ENCODE results near the gene PRKCA. TPM values are rescaled to one million over a fixed set of nuclear protein-coding genes. Genes with fewer than 3 reads are reported as not detected.

Gene PRKCA
- polyA plus RNA-seq, 2 of the 4 experiments (the other 2 are of a cell fraction) = 28.8 to 65.0 TPM

DNA sequence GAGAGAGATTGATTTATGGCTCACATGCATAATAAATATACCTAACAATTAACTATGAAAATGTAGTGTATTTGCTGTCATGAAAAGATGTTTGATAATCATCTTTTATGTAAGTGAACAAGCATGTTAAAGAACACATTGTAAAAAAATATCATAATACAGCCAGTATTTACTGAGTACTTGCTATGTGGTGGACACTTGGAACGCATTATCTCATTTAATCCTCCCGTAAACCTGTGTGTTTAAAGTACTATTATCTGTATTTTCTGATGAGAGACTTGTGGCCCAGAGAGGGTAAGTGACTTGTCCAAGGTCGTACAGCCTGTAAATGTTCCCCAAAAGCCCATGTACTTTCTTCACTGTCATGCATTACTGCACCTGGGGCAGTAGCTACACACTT is 70.7 kb downstream of the PRKCA start:
- Histone ChIP-seq H3K27ac (no peak overlapping the region), H3K9me3 (no peaks in the 10 kb centered on the region), H3K4me3 (no peak overlapping the region), H3K4me1 (peaks cover 63% of the 10 kb centered on the region), H3K4me2 (no peak overlapping the region)
- no peak for TF ChIP-seq SREBF2 (IDR thresholded peaks at IDR 0.05)
- TF ChIP-seq ZSCAN20 (CRISPR knock-in tag; IDR thresholded peaks at IDR 0.05) = no peak
- no peak for TF ChIP-seq HOXB5 (CRISPR knock-in tag; IDR thresholded peaks at IDR 0.05)
- no peak for TF ChIP-seq FOSB (CRISPR knock-in tag; IDR thresholded peaks at IDR 0.05)
- TF ChIP-seq CHD2 (IDR thresholded peaks at IDR 0.05; ENCODE audit: low read length, partially characterized antibody) = no peak
- TF ChIP-seq GATA3 (IDR thresholded peaks at IDR 0.05; ENCODE audit: borderline replicate concordance) = no peak
- peak; percentile 51 for FAIRE-seq
- CTCF ChIA-PET = no interaction called here
- WGBS (ENCODE audit: missing lambda C conversion rate) = 90% methylated on average over 3 of the region's 3 CpGs
- no peak for DNase-seq (ENCODE audit: low read depth in 1 of 2, low spot score in 1 of 2)
- no peak for ATAC-seq
- POLR2A ChIA-PET = no interaction called here

DNA sequence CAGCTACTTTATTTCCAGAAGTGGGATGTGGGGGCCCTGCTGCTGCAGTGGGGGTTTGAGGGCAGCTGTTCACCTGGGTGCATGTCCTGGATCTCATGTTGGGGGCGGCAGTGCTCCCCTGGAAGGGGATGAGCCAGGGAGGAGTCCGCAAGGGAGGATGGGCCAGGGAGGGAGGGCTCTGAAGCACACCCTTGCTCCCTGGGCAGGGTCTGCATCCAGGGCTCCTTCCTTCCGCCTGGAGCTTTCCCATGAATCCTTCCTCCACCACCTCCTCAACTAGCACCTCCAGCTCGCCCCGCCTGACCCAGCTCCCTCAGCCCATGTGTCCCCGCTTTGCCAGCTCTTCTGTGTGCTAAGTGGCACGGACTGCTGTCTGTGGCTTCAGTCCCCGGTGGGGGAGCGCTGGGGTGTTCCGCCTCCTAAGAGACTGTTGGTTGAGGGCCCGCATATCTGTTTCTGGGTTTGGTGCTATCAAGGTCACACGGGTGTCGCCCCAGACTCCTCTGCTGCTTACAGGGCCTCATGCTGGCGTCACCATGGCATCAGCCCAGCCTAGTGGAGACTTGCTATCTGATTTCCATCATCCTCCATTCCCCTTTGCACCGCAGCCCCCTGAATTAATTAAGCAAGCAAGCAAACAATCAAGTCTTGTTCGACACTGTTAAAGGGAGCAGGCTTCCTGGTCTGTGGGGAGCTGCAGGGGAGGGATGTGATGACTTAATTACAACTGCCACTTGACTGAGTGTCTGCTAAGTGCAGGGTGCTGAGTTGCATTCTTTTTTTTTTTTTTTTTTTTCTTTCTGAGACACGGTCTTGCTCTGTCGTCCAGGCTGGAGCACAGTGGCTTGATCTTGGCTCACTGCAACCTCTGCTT is 71.8 kb downstream of the PRKCA start:
- no peak for DNase-seq (ENCODE audit: low read depth in 1 of 2, low spot score in 1 of 2)
- ChIA-PET POLR2A (interaction anchor here (0.6 kb wide), 1 partner anchor 944 kb away, joined by 10 read pairs; no protein-coding TSS in a partner anchor), CTCF (interaction anchor here (1.0 to 1.4 kb wide), 2 partner anchors 39 to 61 kb away, joined by 3 to 4 read pairs; no protein-coding TSS in a partner anchor)
- 81% methylated on average over 18 of the region's 18 CpGs for WGBS (ENCODE audit: missing lambda C conversion rate)
- no peak overlapping the region for H3K4me3 ChIP-seq
- TF ChIP-seq, protein P1, sequence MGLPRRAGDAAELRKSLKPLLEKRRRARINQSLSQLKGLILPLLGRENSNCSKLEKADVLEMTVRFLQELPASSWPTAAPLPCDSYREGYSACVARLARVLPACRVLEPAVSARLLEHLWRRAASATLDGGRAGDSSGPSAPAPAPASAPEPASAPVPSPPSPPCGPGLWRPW (IDR thresholded peaks at IDR 0.05) = no peak
- TF ChIP-seq NFE2L2 (conservative IDR thresholded peaks at IDR 0.05; ENCODE audit: low read length) (no peak), RNF2 (IDR thresholded peaks at IDR 0.05; ENCODE audit: borderline replicate concordance, low read depth) (no peak), KDM5A (IDR thresholded peaks at IDR 0.05) (no peak), HOXB13 (CRISPR knock-in tag; IDR thresholded peaks at IDR 0.05; ENCODE audit: low read depth) (no peak), CBX2 (IDR thresholded peaks at IDR 0.05; ENCODE audit: borderline replicate concordance, low read depth) (no peak), KDM1A (IDR thresholded peaks at IDR 0.05; ENCODE audit: low read depth) (no peak), FOXS1 (CRISPR knock-in tag; IDR thresholded peaks at IDR 0.05) (no peak), RAD21 (conservative IDR thresholded peaks at IDR 0.05 in 1 of 2, IDR thresholded peaks at IDR 0.05 in 1 of 2) (no peak), JUN (IDR thresholded peaks at IDR 0.05) (no peak), CEBPB (IDR thresholded peaks at IDR 0.05) (no peak), HOXB5 (CRISPR knock-in tag; IDR thresholded peaks at IDR 0.05) (no peak), MAFK (IDR thresholded peaks at IDR 0.05; ENCODE audit: partially characterized antibody) (no peak), HEYL (CRISPR knock-in tag; IDR thresholded peaks at IDR 0.05) (no peak)
- TF ChIP-seq, protein P2, sequence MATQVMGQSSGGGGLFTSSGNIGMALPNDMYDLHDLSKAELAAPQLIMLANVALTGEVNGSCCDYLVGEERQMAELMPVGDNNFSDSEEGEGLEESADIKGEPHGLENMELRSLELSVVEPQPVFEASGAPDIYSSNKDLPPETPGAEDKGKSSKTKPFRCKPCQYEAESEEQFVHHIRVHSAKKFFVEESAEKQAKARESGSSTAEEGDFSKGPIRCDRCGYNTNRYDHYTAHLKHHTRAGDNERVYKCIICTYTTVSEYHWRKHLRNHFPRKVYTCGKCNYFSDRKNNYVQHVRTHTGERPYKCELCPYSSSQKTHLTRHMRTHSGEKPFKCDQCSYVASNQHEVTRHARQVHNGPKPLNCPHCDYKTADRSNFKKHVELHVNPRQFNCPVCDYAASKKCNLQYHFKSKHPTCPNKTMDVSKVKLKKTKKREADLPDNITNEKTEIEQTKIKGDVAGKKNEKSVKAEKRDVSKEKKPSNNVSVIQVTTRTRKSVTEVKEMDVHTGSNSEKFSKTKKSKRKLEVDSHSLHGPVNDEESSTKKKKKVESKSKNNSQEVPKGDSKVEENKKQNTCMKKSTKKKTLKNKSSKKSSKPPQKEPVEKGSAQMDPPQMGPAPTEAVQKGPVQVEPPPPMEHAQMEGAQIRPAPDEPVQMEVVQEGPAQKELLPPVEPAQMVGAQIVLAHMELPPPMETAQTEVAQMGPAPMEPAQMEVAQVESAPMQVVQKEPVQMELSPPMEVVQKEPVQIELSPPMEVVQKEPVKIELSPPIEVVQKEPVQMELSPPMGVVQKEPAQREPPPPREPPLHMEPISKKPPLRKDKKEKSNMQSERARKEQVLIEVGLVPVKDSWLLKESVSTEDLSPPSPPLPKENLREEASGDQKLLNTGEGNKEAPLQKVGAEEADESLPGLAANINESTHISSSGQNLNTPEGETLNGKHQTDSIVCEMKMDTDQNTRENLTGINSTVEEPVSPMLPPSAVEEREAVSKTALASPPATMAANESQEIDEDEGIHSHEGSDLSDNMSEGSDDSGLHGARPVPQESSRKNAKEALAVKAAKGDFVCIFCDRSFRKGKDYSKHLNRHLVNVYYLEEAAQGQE (IDR thresholded peaks at IDR 0.05) = no peak
- TF ChIP-seq, protein P3, sequence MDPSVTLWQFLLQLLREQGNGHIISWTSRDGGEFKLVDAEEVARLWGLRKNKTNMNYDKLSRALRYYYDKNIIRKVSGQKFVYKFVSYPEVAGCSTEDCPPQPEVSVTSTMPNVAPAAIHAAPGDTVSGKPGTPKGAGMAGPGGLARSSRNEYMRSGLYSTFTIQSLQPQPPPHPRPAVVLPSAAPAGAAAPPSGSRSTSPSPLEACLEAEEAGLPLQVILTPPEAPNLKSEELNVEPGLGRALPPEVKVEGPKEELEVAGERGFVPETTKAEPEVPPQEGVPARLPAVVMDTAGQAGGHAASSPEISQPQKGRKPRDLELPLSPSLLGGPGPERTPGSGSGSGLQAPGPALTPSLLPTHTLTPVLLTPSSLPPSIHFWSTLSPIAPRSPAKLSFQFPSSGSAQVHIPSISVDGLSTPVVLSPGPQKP (IDR thresholded peaks at IDR 0.05; ENCODE audit: low read depth, low read length) = no peak
- TF ChIP-seq, protein P4, sequence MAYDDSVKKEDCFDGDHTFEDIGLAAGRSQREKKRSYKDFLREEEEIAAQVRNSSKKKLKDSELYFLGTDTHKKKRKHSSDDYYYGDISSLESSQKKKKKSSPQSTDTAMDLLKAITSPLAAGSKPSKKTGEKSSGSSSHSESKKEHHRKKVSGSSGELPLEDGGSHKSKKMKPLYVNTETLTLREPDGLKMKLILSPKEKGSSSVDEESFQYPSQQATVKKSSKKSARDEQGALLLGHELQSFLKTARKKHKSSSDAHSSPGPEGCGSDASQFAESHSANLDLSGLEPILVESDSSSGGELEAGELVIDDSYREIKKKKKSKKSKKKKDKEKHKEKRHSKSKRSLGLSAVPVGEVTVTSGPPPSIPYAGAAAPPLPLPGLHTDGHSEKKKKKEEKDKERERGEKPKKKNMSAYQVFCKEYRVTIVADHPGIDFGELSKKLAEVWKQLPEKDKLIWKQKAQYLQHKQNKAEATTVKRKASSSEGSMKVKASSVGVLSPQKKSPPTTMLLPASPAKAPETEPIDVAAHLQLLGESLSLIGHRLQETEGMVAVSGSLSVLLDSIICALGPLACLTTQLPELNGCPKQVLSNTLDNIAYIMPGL (CRISPR knock-in tag; IDR thresholded peaks at IDR 0.05; ENCODE audit: borderline replicate concordance) = no peak
- TF ChIP-seq, protein P5, sequence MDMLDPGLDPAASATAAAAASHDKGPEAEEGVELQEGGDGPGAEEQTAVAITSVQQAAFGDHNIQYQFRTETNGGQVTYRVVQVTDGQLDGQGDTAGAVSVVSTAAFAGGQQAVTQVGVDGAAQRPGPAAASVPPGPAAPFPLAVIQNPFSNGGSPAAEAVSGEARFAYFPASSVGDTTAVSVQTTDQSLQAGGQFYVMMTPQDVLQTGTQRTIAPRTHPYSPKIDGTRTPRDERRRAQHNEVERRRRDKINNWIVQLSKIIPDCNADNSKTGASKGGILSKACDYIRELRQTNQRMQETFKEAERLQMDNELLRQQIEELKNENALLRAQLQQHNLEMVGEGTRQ (IDR thresholded peaks at IDR 0.05) = no peak
- TF ChIP-seq, protein P6, sequence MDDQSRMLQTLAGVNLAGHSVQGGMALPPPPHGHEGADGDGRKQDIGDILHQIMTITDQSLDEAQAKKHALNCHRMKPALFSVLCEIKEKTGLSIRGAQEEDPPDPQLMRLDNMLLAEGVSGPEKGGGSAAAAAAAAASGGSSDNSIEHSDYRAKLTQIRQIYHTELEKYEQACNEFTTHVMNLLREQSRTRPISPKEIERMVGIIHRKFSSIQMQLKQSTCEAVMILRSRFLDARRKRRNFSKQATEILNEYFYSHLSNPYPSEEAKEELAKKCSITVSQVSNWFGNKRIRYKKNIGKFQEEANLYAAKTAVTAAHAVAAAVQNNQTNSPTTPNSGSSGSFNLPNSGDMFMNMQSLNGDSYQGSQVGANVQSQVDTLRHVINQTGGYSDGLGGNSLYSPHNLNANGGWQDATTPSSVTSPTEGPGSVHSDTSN (IDR thresholded peaks at IDR 0.05) = no peak
- no peak overlapping the region for H3K4me2 ChIP-seq
- no peaks in the 10 kb centered on the region for H3K9me3 ChIP-seq
- peak; percentile 22 to 36; a peak in 3 of 6 replicates for ATAC-seq
- peaks cover 59% of the 10 kb centered on the region for H3K4me1 ChIP-seq
- FAIRE-seq = no peak
- H3K27ac ChIP-seq = 0 out of 6 replicates have a peak overlapping the region, but pooled peaks of 1 of the 2 experiments have one; percentile 9
